Left hindlimb (tissue), 1 donor: ENCODE results near the gene ART5.
A peak's percentile ranks its signal among the peaks of the same experiment; 100 is the strongest.
"Not testable (repeated sequence)": the region's sequence is repeated elsewhere in the genome, so short reads cannot be mapped to it uniquely, and the experiment has no call there.

Experiments
- DNase-seq: peaks from one replicate; pipeline ENCODE4 v3.0.0-alpha.2; 2018

The ART5 gene

DNA sequence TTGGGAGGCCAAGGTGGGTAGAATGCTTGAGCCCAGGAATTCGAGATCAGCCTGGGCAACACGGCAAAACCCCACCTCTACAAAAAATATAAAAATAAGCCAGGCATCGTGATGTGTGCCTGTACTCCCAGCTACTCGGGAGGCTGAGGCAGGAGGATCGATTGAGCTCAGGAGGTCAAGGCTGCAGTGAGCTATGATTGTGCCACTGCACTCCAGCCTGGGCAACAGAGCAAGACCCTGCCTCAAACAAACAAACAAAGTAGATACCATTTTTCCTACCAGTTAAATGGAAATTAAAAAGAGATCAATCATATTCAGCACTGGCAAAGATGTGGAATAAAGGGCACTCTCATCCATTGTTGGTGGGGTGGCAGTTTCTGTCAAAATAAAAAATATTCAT, 15.5 kb upstream of the ART5 start:
- DNase-seq = not testable (repeated sequence)

DNA sequence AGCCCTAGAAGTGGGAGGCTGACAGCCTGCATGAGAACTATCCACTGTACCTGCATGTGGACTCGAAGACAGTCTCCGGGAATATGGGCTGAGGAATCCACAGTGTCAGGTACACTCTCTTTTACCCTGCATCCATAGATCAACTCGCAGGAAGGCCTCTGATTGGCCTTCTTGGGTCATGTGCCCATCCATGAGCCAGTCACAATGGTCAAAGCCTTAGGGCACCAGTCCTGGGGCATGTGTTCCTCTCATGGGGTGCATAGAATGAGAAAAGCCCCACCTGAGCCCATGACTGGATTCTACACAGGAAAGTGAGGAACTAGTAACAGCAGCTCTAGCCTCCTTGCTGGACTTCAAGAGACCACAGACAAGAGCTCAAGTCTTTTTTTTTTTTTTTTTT, 13.8 kb upstream of the ART5 start:
- DNase-seq = no peak

DNA sequence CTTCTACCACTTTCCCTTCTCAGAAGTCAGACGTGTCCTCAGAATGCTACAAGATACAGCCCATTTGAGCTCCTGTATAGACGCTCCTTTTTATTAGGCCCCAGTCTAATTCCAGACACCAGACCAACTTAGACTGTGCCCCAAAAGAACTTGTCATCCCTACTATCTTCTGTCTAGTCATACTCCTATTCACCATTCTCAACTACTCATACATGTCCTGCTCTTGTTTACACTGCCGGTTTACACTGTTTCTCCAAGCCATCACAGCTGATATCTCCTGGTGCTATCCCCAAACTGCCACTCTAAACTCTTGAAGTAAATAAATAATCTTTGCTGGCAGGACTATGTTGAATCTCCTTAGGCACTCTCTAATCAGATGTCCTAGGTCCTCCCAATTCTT, 10.7 kb upstream of the ART5 start:
- not testable (repeated sequence) for DNase-seq

DNA sequence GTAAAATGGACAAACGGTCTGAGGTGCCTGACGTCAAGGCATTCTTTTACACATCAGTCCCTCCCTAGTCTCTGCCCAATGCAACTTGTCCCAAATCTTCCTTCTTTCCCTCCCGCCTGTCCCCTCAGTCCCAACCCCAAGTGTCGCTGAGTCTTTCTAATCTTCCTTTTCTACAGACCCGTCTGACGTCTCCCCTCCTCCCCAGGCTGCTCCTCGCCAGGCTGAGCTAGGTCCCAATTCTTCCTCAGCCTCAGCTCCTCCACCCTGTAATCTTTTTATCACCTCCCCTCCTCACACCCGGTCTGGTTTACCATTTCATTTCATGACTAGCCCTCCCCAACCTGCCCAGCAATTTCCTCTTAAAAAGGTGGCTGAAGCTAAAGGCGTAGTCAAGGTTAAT, 7.6 kb upstream of the ART5 start:
- not testable (repeated sequence) for DNase-seq

DNA sequence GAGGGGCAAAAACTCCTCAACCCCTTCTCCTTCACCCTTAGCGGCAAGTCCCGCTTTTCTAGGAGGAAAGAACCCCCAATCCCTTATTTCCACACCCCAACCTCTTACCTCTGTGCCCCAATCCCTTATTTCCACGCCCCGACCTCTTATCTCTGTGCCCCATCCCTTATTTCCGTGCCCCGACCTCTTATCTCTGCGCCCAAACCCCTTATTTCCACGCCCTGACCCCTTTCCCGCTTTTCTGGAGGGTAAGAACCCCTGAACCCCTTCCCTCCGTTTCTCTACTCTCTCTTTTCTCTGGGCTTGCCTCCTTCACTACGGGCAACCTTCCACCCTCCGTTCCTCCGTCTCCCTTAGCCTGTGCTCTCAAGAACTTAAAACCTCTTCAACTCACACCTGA, 7.1 kb upstream of the ART5 start:
- DNase-seq = not testable (repeated sequence)

DNA sequence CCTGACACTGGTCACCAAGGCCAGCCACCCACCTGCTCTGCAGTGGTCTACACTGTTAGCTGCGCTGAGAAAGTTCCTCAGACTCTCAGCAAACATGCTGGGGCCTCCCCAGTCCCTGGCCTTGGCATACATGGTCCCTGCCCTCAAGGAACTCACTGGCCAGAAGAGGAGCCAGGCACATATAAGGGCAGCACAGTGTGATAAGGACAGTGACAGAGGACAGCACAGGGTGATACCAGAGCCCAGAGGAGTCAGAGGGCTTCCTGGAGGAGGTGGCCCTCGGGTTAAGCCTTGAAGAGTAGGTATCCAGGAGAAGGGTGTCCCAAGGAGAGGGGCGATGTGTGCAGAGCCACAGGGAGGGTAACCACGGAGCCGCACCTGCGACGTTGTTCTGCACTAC, 3.8 kb upstream of the ART5 start:
- DNase-seq = no peak

DNA sequence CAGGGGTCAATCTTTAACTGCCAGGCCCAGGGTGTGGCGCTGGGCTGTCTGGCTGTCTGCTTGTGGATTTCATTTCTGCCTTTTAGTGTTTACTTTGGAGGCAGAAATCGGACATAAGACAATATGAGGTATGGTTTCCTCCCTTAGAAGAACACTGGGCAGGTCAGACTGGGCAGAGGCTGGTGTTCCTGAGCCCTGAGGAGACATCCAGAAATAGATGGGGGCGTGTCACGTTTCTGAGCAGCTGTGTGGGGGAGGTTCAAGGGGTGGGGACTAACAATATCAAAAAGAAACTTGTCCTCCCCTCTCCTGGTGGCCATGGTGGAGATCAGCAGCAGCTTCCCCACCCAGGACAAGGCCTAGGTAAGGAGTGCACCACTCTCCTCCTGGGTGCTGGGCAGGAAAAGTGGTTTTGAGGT, 3.0 kb upstream of the ART5 start, which contains the start of gene ART1:
Gene ART1 (plus strand): TSS at position 312 of the 419 bp plus-strand sequence. CDS start 14,086 bp downstream, outside the sequence.
- DNase-seq = no peak

DNA sequence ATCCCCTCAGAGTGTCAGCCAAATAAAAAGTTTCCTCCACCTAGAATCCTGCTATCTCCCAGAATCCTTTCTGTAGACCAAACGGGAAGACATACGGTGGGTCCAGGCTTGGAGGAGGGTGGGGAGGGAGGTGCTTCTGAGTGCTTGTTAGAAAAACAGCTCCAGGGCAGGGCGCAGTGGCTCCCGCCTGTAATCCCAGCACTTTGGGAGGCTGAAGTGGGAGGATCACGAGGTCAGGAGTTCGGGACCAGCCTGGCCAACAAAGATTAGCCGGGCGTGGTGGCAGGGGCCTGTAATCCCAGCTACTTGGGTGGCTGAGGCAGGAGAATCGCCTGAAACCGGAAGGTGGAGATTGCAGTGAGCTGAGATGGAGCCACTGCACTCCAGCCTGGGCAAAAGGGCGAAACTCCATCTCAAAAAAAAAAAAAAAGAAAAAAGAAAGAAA, 1.3 kb upstream of the ART5 start:
- not testable (repeated sequence) for DNase-seq

DNA sequence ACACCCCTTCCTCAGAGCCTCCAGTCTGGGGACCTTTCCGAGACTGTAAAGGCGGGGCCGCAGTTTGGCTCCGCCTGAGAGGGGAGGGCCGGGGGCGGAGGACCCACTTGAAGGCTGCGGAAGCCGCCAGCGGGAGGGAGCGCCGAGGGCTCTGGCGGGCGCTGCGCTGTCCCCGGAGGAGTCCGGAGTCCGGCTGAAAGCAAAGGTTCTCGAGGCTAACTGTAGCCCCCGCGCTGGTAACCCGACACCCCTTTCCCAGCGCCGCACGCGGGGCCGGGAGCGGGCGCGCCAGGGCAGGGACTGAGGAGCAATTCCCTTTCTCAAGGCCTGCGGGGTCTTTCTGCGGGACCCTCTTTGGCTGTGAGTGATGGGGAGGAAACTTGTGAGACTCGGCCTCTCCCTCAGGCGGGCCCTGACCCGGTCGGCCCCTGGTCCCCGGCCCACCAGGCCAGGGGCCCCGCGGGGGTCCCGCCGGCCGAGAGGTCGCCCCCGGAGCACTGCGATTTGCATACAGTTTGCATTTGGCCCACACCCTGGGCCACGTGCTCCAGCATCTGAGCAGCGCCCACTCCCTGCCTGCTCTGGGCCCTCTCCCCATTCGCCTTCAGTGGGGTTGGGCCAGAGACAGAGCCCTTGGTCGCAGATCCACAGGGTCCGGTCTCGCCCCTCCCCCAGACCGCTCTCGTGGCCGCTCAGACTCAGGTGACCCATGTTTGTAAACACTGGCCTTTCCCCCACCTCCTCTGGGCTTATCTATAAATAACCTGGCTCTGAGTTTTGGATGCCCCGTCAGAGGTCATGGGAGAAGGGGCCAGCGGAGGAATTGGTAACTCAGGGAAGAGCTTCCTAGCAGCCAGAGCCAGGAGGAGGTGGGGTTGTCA, 519 bp upstream of the ART5 start:
- peak; percentile 90 for DNase-seq

DNA sequence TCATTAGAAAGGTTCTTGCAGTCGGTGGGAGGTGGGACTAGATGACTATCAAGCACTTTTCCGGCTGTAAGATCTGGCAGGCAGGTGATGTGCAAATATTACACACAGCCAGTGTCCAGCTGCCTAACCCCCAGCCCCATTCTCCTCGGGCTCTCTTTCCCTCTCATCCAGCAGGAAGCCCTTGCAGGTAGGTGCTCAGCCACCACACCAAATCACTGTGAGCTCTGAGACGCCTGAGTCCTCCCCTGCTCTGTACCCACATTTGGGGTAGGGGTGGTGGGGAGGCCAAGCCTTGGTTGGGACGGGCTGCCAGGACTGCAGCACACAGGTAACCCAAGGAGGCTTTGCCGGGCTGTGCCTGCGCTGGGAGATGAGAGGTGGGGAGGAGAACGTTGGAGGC, 601 bp downstream of the ART5 start:
- DNase-seq = no peak

DNA sequence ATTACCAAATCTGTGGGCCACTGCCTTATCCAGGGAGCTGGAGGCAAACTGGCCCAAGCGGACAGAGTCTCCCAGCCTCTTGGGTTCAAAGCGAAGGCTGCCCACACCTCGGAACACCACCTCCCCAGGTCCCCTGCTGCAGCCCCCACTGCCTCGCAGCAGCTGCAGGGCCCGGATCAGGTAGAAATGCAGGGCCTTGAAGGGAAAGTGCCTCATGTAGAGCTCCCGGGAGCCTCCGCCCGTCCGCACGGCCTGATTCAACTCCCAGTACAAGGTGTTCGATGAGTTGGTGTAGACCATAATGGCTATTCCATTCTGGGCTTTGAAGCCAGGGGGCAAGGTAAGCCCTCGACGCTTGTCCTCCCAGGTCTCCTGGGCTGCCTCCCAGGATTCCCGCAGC, 2.0 kb downstream of the ART5 start:
- no peak for DNase-seq

DNA sequence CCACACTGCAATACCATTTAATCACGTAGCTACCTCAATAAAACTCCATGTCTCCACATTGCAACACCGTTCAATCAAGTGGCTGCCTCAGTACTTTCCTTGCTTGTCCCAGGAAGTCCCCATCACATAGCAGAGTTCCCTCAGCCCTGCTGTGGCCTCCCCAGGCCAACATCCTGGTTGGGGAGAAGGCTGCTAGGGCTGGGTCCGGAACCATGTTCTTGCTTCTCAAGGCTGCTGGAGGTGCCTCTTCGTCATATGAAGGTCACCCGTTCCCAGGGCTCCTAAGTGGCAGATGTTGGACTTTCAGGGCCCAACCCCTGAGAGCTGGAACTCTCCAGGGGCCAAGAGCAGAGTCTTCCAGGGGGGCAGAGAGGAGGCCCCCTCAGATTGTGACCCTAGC, 3.3 kb downstream of the ART5 start:
- no peak for DNase-seq

DNA sequence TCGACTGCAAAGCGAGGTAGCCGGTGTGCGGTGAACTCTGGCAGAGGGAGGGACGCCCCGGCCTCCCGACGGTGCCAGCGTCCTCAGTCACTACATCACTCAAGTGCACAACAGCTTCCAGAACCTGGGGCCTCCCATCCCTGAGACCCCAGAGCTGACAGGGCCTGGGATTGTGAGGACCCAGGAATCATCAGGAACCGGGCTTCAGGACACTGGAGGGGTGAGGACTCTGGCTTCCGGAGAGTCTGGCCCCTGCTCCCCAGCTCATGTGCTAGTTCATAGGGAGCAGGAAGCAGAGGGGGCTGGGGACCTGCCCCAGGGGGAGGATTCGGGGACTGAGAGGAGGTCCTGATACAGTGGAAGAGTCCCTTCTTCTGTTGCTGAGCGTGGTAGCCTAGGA, 4.6 kb downstream of the ART5 start:
- DNase-seq = no peak

DNA sequence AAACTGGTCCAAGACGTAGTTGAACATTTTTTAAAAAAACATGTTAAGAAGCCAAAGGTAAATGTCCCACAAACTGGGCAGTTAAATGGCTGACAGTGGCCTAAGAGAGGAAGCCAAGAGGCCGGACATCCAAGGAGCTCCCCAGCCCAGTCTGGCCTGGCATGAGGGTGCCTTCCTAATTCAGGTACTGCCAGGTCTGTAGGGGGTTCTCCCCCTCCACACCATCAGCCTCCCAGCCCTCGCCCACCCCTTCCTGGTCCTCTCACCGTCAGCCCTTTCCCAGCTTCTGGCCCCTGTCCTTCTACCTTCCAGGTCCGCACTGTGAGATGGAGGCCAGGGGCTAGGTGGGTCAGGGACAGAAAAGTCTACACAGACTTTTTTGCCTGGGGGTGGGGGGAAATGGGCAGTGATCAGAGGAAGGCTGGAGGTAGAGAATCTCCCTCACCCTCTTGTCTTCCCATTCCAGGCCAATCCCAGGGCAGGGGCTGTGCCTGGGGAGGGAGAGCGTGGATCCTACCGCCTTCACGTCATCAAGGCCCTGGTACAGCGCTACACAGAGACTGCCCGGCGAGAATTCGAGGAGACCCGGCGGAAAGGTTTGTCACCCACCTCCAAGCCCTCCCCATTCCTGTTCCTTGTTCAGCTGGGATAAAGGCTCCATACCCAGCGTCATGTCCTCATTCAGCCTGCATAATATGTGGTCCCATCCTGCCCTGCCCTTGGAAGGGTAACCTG, 6.0 kb downstream of the ART5 start:
- no peak for DNase-seq

DNA sequence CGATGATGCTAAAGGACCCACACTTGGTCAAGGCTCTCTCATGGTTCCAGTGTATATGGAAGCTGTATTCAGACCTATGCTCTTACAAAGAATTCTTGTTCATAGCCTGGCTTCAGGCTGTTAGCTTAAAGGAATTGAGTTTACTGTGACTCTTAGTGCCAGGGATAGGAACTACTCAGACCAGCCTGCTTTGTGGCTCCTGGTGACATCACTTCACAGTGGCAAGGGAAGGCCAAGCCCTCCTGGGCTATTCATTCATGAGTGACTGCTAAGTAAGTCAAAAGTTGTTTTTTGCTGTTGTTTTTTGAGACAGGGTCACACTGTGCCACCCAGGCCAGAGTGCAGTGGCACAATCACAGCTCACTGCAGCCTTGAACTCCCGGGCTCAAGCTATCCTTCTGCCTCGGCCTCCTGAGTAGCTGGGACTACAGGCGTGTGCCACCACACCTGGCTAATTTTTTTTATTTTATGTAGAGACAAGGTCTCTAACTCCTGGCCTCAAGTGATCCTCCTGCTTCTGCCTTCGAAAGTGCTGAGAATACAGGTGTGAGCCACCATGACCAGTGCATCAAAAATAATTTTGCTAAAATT, 9.6 kb downstream of the ART5 start:
- no peak for DNase-seq

DNA sequence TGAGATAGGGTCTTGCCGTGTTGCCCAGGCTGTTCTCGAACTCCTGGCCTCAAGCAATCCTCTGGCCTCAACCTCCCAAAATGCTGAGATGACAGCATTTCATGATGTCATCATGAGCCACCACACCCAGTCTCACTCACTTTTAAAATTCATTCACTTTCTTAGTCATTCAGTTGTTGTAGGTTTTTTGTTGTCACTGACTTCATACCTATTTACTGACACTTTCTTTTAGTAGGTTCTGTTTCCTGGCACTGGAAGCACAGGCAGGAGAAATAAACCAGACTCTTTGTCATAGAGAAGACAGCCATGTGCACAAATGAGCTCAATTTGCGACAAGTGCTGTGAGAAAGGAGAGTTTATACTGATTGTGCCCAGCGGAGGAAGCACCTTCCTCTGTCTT, 10.5 kb downstream of the ART5 start:
- DNase-seq = no peak

DNA sequence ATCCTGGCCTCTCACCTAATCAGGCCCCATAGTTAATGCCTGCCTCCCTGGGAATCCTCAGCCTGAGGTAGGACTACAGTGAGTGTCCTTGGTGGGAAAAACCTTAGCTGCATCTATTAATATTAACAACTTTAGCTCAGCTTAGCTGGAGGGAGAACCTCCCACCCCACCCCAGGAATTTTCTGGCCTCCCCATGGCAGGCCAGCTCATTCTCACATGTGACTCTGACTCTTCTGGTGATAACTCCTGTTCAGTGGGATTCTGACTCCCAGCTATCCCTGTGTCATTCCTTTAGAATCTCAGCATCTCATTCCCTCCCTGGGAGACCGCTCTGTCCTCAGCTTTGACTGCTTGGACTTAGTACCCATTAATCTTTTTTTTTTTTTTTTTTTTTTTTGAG, 14.5 kb downstream of the ART5 start:
- DNase-seq = no peak

DNA sequence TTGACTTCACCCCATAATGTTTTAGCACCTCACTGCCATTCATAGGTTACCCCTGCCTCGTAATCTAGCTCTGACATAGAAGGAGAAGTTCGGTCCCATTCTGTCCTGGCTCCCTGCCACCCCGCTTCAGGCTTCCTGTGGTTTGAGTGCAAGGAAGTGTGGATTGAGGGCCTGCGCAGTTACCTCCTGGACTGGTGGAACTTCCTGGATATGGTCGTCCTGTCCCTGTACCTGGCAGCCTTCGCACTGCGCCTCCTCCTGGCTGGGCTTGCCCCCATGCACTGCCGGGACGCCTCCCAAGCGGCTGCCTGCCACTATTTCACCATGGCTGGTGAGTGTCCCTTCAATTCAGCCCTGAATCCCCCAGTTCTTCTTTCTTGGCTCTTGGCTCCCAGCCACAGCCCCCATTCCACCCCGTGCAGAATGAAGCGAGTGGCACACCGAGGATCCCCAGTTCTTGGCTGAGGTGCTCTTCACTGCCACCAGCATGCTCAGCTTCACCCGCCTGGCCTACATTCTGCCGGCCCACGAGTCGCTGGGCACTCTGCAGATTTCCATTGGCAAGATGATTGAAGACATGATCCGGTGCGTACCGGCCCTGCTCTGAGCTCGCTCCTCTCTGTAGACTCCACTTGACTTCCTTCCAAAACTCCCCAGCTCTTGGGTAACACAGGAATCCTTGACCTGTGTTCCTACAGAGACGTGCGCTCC, 15.4 kb downstream of the ART5 start:
- DNase-seq = no peak

DNA sequence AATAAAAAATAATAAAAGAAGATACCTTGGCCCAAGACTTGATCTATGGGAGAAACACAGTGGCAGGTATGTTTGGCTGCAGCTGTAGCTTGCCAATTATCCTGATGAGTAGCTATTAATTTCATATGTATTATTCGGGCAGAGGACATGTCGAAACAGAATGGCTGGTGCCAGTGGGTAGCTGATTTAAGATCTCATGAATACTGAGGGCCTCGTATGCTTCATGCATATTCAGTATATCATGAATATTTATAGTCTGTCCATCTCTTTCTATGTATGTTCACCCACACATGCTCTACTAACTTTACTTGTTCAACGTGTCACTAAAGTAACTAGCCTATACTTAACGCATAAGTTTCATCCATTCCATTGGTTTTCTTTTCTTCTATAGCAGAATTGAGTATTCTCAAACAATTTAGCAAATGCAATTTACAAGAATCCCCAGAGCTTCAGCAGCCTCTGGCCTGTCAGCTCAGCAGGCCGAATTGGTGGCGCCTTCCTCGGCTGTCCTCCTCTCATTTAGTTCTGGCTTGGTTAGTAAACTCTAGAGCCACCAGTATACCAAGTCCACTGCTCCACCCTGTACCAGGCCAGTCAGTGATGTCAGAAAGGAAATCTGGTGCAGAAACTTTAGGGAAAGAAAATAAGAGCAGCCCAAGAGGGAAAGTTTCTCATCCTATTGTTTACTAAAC, 17.9 kb downstream of the ART5 start:
- no peak for DNase-seq

DNA sequence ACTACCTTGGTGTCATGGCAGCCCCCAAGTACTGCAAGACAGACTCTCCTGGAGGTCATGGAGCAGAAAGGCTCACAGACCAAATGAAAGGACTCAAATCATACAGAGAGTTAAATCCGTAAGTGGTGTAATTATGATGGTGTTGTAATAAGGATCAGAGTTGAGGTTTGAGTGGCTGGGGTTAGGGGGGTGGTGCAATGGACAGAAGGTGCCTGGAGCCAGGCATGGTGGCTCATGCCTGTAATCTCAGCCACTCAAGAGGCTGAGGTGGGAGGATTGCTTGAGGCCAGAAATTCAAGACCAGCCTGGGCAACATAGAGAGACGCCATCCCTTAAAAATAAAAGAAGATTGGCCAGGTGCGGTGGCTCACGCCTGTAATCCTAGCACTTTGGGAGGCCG, 18.7 kb downstream of the ART5 start:
- DNase-seq = no peak

DNA sequence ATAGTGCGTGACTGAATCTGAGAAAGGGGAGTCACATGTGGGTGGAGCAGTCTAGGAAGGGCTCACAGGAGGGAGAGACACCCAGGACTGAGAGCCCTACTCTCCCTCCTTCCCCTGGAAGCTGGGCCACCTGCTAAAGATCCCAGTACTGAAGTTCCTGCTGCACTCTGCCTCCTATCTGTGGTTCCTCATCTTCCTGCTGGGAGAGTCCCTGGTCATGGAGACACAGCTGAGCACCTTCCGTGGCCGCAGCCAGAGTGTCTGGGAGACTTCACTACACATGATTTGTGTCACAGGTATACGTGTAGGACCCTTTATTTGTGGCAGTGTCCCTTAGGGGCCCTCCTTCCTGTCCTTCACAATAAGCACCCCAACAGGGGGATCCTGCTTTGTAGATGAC, 19.3 kb downstream of the ART5 start:
- no peak for DNase-seq

DNA sequence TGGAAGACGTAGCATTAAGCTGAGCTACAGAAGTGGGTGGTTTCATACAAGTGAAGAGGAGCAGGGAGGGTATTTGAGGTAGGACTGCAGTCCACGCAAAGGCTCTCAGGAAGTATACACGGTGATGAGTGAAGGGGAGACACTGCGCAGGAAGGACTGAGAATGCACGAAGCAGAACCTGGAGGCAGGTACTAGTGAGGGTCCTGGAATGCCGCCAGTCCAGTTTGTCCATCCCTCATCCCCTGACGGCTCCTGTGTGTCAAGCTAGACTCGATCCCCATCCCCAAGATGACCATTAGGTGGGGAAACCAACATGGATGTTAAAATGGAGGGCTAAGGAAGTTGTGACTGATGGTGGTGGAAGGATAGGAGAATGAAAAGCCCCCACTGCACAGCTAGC, 23.8 kb downstream of the ART5 start:
- no peak for DNase-seq
